Embryonic facial prominence (tissue), 1 donor: ENCODE measurements around the gene SPCS2.
"Not testable (repeated sequence)": the region's sequence is repeated elsewhere in the genome, so short reads cannot be mapped to it uniquely, and the experiment has no call there.

ENCODE experiments used
- DNase-seq: peaks from one replicate; pipeline ENCODE4 v3.0.0-alpha.2; 2016; ENCODE audit errors: extremely low spot score

The SPCS2 gene

GRCh38 chr11:74950374-74950969 lies 1.4 kb downstream of the SPCS2 start:
- DNase-seq: no peak

GRCh38 chr11:74951226-74951625 lies 2.2 kb downstream of the SPCS2 start:
- no peak for DNase-seq

- no peak for DNase-seq
Observed at GRCh38 chr11:74952752-74953151, 3.7 kb downstream of the SPCS2 start.

GRCh38 chr11:74953451-74953850 lies 4.4 kb downstream of the SPCS2 start:
- DNase-seq: no peak

- no peak for DNase-seq
Observed at GRCh38 chr11:74954199-74954598, 5.1 kb downstream of the SPCS2 start.

GRCh38 chr11:74956397-74957015 lies 7.4 kb downstream of the SPCS2 start:
- no peak for DNase-seq

- no peak for DNase-seq
Observed at GRCh38 chr11:74957937-74958629, 9.0 kb downstream of the SPCS2 start.

GRCh38 chr11:74960128-74960527 lies 11.1 kb downstream of the SPCS2 start:
- DNase-seq: not testable (repeated sequence)

GRCh38 chr11:74966651-74967050 lies 17.6 kb downstream of the SPCS2 start:
- DNase-seq: no peak

GRCh38 chr11:74970852-74971395 lies 21.9 kb downstream of the SPCS2 start:
- no peak for DNase-seq

GRCh38 chr11:74971424-74971823 lies 22.4 kb downstream of the SPCS2 start:
- DNase-seq: no peak

GRCh38 chr11:74978041-74978440 lies 29.0 kb downstream of the SPCS2 start:
- no peak for DNase-seq

- DNase-seq: no peak
Observed at GRCh38 chr11:74980634-74981033, 31.6 kb downstream of the SPCS2 start.

GRCh38 chr11:74981888-74982287 lies 32.8 kb downstream of the SPCS2 start:
- DNase-seq: no peak

- DNase-seq: no peak
Observed at GRCh38 chr11:74984070-74984469, 35.0 kb downstream of the SPCS2 start.

GRCh38 chr11:74984730-74985129 lies 35.7 kb downstream of the SPCS2 start:
- no peak for DNase-seq

- peak; percentile 36 for DNase-seq
Observed at GRCh38 chr11:74988541-74989259, 39.6 kb downstream of the SPCS2 start, which contains the start of gene NEU3. Gene NEU3 (plus strand): TSS chr11:74988933. CDS start chr11:74989061, 128 bp downstream.

GRCh38 chr11:74989260-74989638 lies 40.2 kb downstream of the SPCS2 start:
- DNase-seq: no peak

GRCh38 chr11:74990150-74990549 lies 41.1 kb downstream of the SPCS2 start:
- not testable (repeated sequence) for DNase-seq

- no peak for DNase-seq
Observed at GRCh38 chr11:74990941-74991340, 41.9 kb downstream of the SPCS2 start.

- no peak for DNase-seq
Observed at GRCh38 chr11:74992852-74993251, 43.8 kb downstream of the SPCS2 start.

GRCh38 chr11:75000975-75001354 lies 51.9 kb downstream of the SPCS2 start:
- DNase-seq: no peak
